SK-N-SH treated with all-trans-retinoic acid at 6 μM for 48 hours (cell line): ENCODE results near the gene TPMT.

ENCODE experiments used
- ATAC-seq: fragments of 200-7000 bp; cut with Tn5 transposase; 3 replicates; pipeline ENCODE4 v1.9.1; 2020; ENCODE audit warnings: mild to moderate bottlenecking, moderate library complexity
- ARNTL ChIP-seq: fragments of 450-650 bp; formaldehyde crosslinking; IDR thresholded peaks from 2 replicates; pipeline ENCODE4 v1.5.0; 2020; ENCODE audit warnings: low read depth, mild to moderate bottlenecking, moderate library complexity, borderline replicate concordance
- BACH2 ChIP-seq: fragments of 250-450 bp; sonication (Bioruptor Pico); IDR thresholded peaks from 2 replicates; pipeline ENCODE4 v1.9.0; 2021; ENCODE audit warnings: mild to moderate bottlenecking, borderline replicate concordance
- CSDC2 ChIP-seq: fragments of 250-450 bp; sonication (Bioruptor Pico); IDR thresholded peaks from 2 replicates; pipeline ENCODE4 v1.5.0; 2020; ENCODE audit warnings: mild to moderate bottlenecking, moderate library complexity
- ESRRG ChIP-seq: fragments of 250-450 bp; sonication (Bioruptor Pico); IDR thresholded peaks from 2 replicates; pipeline ENCODE4 v1.6.1; 2021; ENCODE audit warnings: mild to moderate bottlenecking
- GLIS3 ChIP-seq: fragments of 250-450 bp; sonication (Bioruptor Pico); IDR thresholded peaks from 2 replicates; pipeline ENCODE4 v1.5.0; 2020; ENCODE audit warnings: mild to moderate bottlenecking, moderate library complexity
- ISL1 ChIP-seq: fragments of 250-450 bp; sonication (Bioruptor Pico); IDR thresholded peaks from 2 replicates; pipeline ENCODE4 v2.1.2; 2022; ENCODE audit warnings: mild to moderate bottlenecking, moderate library complexity
- OSR1 ChIP-seq: fragments of 250-450 bp; sonication (Bioruptor Pico); IDR thresholded peaks from 2 replicates; pipeline ENCODE4 v1.8.0; 2022; ENCODE audit warnings: moderate library complexity, mild to moderate bottlenecking, inconsistent platforms
- PPARA ChIP-seq: fragments of 250-450 bp; sonication (Bioruptor Pico); IDR thresholded peaks from 2 replicates; pipeline ENCODE4 v1.5.0; 2020; ENCODE audit warnings: mild to moderate bottlenecking, borderline replicate concordance
- RARB ChIP-seq: fragments of 250-450 bp; sonication (Bioruptor Pico); IDR thresholded peaks from 2 replicates; pipeline ENCODE4 v1.8.0; 2021; ENCODE audit warnings: mild to moderate bottlenecking, moderate library complexity
- SNAI2 ChIP-seq: fragments of 250-450 bp; sonication (Bioruptor Pico); IDR thresholded peaks from 2 replicates; pipeline ENCODE4 v1.5.0; 2020; ENCODE audit warnings: mild to moderate bottlenecking, moderate library complexity
- TOX ChIP-seq: fragments of 250-450 bp; sonication (Bioruptor Pico); IDR thresholded peaks from 2 replicates; pipeline ENCODE4 v1.8.0; 2021; ENCODE audit warnings: mild to moderate bottlenecking, moderate library complexity, borderline replicate concordance
- ZC3H10 ChIP-seq: fragments of 250-450 bp; sonication (Bioruptor Pico); IDR thresholded peaks from 2 replicates; pipeline ENCODE4 v1.5.1; 2021; ENCODE audit warnings: mild to moderate bottlenecking, moderate library complexity
- ZFP3 ChIP-seq: fragments of 250-450 bp; sonication (Bioruptor Pico); IDR thresholded peaks from 2 replicates; pipeline ENCODE4 v1.5.0; 2020; ENCODE audit warnings: mild to moderate bottlenecking, moderate library complexity
- ZFP30 ChIP-seq: fragments of 450-650 bp; formaldehyde crosslinking; IDR thresholded peaks from 2 replicates; pipeline ENCODE4 v1.5.0; 2022; ENCODE audit warnings: mild to moderate bottlenecking, moderate library complexity
- ZNF565 ChIP-seq: fragments of 450-650 bp; formaldehyde crosslinking; conservative IDR thresholded peaks from 2 replicates; pipeline ENCODE4 v1.5.0; 2020; ENCODE audit warnings: low read depth, mild to moderate bottlenecking, moderate library complexity
- ZNF70 ChIP-seq: fragments of 450-650 bp; formaldehyde crosslinking; IDR thresholded peaks from 2 replicates; pipeline ENCODE4 v1.5.0; 2020; ENCODE audit warnings: mild to moderate bottlenecking, moderate library complexity
- ZNF8 ChIP-seq: fragments of 450-650 bp; formaldehyde crosslinking; IDR thresholded peaks from 2 replicates; pipeline ENCODE4 v1.5.0; 2020; ENCODE audit warnings: mild to moderate bottlenecking, moderate library complexity
- TF ChIP-seq, protein P1 (sequence below): fragments of 250-450 bp; sonication (Bioruptor Pico); IDR thresholded peaks from 2 replicates; pipeline ENCODE4 v1.5.0; 2020; ENCODE audit warnings: mild to moderate bottlenecking, moderate library complexity
- TF ChIP-seq, protein P2 (sequence below): fragments of 250-450 bp; sonication (Bioruptor Pico); IDR thresholded peaks from 2 replicates; pipeline ENCODE4 v1.5.1; 2020; ENCODE audit warnings: low read depth, mild to moderate bottlenecking, moderate library complexity
- TF ChIP-seq, protein P3 (sequence below): fragments of 250-450 bp; sonication (Bioruptor Pico); IDR thresholded peaks from 2 replicates; pipeline ENCODE4 v1.5.1; 2021; ENCODE audit warnings: mild to moderate bottlenecking, moderate library complexity
- TF ChIP-seq, protein P4 (sequence below): fragments of 250-450 bp; sonication (Bioruptor Pico); IDR thresholded peaks from 2 replicates; pipeline ENCODE4 v1.8.0; 2020; ENCODE audit warnings: mild to moderate bottlenecking, moderate library complexity, borderline replicate concordance
- TF ChIP-seq, protein P5 (sequence below): fragments of 250-450 bp; sonication (Bioruptor Pico); IDR thresholded peaks from 2 replicates; pipeline ENCODE4 v1.8.0; 2021; ENCODE audit warnings: low read depth, mild to moderate bottlenecking, moderate library complexity, borderline replicate concordance

The TPMT gene

DNA sequence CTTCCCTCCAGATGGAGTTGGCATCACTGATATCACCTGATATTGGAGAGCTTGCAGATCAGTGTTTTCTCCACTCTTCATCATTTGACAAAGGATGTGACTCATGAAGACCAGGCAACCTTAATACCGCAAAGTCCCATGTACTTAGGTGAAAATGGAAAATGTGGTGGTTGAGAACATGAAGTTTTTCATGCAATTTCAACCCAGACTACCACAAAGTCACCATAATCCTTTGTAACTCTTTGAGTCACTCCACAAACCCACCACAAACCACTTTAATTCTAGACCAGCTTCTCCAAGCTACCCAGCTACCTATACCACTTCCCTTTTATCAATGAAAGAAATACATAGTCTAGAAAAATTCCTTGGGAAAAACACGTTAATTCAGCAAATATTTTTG is 39.5 kb downstream of the TPMT start:
- no peak for ATAC-seq
- TF ChIP-seq, protein P1, sequence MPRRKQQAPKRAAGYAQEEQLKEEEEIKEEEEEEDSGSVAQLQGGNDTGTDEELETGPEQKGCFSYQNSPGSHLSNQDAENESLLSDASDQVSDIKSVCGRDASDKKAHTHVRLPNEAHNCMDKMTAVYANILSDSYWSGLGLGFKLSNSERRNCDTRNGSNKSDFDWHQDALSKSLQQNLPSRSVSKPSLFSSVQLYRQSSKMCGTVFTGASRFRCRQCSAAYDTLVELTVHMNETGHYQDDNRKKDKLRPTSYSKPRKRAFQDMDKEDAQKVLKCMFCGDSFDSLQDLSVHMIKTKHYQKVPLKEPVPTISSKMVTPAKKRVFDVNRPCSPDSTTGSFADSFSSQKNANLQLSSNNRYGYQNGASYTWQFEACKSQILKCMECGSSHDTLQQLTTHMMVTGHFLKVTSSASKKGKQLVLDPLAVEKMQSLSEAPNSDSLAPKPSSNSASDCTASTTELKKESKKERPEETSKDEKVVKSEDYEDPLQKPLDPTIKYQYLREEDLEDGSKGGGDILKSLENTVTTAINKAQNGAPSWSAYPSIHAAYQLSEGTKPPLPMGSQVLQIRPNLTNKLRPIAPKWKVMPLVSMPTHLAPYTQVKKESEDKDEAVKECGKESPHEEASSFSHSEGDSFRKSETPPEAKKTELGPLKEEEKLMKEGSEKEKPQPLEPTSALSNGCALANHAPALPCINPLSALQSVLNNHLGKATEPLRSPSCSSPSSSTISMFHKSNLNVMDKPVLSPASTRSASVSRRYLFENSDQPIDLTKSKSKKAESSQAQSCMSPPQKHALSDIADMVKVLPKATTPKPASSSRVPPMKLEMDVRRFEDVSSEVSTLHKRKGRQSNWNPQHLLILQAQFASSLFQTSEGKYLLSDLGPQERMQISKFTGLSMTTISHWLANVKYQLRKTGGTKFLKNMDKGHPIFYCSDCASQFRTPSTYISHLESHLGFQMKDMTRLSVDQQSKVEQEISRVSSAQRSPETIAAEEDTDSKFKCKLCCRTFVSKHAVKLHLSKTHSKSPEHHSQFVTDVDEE (CRISPR knock-in tag), result no peak
- TF ChIP-seq BACH2 (CRISPR knock-in tag) (no peak), PPARA (CRISPR knock-in tag) (no peak), TOX (CRISPR knock-in tag) (no peak)

DNA sequence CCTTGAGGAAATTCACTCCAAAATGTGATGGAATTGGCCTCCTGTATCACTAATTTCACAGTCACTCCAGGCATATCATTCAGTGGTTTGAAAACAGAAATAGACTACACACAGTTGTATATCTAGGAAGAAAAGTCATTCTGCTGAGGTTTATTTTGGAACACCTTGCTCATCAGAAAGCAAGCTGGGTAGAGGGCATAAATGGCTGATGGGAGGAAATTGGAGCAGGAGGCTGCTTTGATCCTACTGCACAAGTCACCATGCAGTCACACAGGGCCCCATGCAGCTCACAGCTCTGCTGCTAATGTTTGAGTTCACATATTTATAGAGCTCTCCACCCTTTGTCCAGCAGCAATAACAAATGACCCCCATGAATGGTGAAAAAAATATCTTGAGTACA is 44.7 kb downstream of the TPMT start:
- no peak for TF ChIP-seq ZNF70 (CRISPR knock-in tag)
- TF ChIP-seq SNAI2 (CRISPR knock-in tag), result no peak
- TF ChIP-seq, protein P2, sequence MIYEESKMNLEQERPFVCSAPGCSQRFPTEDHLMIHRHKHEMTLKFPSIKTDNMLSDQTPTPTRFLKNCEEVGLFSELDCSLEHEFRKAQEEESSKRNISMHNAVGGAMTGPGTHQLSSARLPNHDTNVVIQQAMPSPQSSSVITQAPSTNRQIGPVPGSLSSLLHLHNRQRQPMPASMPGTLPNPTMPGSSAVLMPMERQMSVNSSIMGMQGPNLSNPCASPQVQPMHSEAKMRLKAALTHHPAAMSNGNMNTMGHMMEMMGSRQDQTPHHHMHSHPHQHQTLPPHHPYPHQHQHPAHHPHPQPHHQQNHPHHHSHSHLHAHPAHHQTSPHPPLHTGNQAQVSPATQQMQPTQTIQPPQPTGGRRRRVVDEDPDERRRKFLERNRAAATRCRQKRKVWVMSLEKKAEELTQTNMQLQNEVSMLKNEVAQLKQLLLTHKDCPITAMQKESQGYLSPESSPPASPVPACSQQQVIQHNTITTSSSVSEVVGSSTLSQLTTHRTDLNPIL (CRISPR knock-in tag), result no peak
- no peak for TF ChIP-seq PPARA (CRISPR knock-in tag)
- no peak for TF ChIP-seq RARB (CRISPR knock-in tag)
- TF ChIP-seq ZNF8 (CRISPR knock-in tag), result no peak
- TF ChIP-seq, protein P3, sequence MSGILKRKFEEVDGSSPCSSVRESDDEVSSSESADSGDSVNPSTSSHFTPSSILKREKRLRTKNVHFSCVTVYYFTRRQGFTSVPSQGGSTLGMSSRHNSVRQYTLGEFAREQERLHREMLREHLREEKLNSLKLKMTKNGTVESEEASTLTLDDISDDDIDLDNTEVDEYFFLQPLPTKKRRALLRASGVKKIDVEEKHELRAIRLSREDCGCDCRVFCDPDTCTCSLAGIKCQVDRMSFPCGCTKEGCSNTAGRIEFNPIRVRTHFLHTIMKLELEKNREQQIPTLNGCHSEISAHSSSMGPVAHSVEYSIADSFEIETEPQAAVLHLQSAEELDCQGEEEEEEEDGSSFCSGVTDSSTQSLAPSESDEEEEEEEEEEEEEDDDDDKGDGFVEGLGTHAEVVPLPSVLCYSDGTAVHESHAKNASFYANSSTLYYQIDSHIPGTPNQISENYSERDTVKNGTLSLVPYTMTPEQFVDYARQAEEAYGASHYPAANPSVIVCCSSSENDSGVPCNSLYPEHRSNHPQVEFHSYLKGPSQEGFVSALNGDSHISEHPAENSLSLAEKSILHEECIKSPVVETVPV (CRISPR knock-in tag), result no peak
- TF ChIP-seq ARNTL (CRISPR knock-in tag), result no peak
- no peak for TF ChIP-seq TOX (CRISPR knock-in tag)
- TF ChIP-seq CSDC2, result no peak
- TF ChIP-seq ESRRG (CRISPR knock-in tag), result no peak
- TF ChIP-seq, protein P4, sequence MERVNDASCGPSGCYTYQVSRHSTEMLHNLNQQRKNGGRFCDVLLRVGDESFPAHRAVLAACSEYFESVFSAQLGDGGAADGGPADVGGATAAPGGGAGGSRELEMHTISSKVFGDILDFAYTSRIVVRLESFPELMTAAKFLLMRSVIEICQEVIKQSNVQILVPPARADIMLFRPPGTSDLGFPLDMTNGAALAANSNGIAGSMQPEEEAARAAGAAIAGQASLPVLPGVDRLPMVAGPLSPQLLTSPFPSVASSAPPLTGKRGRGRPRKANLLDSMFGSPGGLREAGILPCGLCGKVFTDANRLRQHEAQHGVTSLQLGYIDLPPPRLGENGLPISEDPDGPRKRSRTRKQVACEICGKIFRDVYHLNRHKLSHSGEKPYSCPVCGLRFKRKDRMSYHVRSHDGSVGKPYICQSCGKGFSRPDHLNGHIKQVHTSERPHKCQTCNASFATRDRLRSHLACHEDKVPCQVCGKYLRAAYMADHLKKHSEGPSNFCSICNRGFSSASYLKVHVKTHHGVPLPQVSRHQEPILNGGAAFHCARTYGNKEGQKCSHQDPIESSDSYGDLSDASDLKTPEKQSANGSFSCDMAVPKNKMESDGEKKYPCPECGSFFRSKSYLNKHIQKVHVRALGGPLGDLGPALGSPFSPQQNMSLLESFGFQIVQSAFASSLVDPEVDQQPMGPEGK (CRISPR knock-in tag), result no peak
- no peak for TF ChIP-seq ZFP3
- TF ChIP-seq, all 23 proteins: peak for 0
- ATAC-seq, result no peak

DNA sequence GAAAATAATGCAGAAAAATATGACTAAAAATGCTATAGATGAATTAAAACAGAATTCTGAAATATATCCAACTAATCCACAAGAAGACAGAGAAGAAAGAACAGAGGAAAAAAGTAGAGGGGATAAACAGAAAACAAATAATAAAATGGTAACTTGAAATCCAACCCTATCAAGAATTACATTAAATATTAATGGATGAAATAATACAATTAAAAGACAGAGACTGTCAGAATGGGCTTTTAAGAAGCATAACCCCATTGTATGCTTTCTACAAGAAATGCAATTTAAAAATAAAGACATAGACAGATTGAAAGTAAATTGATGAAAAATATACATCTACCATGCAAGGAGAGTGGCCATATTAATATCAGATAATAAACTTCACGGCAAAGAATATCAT is 47.8 kb downstream of the TPMT start:
- no peak for ATAC-seq
- TF ChIP-seq ARNTL (CRISPR knock-in tag) (no peak), OSR1 (CRISPR knock-in tag) (no peak), ZNF565 (CRISPR knock-in tag) (no peak), CSDC2 (no peak), ZFP3 (no peak), ZFP30 (CRISPR knock-in tag) (no peak), TOX (CRISPR knock-in tag) (no peak), GLIS3 (no peak), PPARA (CRISPR knock-in tag) (no peak), RARB (CRISPR knock-in tag) (no peak), ZC3H10 (CRISPR knock-in tag) (no peak), SNAI2 (CRISPR knock-in tag) (no peak), ISL1 (CRISPR knock-in tag) (no peak)
- TF ChIP-seq, protein P5, sequence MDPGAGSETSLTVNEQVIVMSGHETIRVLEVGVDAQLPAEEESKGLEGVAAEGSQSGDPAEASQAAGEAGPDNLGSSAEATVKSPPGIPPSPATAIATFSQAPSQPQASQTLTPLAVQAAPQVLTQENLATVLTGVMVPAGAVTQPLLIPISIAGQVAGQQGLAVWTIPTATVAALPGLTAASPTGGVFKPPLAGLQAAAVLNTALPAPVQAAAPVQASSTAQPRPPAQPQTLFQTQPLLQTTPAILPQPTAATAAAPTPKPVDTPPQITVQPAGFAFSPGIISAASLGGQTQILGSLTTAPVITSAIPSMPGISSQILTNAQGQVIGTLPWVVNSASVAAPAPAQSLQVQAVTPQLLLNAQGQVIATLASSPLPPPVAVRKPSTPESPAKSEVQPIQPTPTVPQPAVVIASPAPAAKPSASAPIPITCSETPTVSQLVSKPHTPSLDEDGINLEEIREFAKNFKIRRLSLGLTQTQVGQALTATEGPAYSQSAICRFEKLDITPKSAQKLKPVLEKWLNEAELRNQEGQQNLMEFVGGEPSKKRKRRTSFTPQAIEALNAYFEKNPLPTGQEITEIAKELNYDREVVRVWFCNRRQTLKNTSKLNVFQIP (CRISPR knock-in tag), result no peak
- TF ChIP-seq, protein P3 (CRISPR knock-in tag), result no peak
- TF ChIP-seq, protein P4 (CRISPR knock-in tag), result no peak
- TF ChIP-seq, protein P1 (CRISPR knock-in tag), result no peak
